HG03342 (cell line): ENCODE results near the gene RERE.
"Not testable (repeated sequence)": the region's sequence is repeated elsewhere in the genome, so short reads cannot be mapped to it uniquely, and the experiment has no call there.

Experiments
- ATAC-seq: cut with Tn5 transposase; IDR thresholded peaks from one replicate; pipeline ENCODE4 v1.9.1; 2021; ENCODE audit warnings: mild to moderate bottlenecking, moderate library complexity; ENCODE audit not compliant: unreplicated experiment

The RERE gene

DNA sequence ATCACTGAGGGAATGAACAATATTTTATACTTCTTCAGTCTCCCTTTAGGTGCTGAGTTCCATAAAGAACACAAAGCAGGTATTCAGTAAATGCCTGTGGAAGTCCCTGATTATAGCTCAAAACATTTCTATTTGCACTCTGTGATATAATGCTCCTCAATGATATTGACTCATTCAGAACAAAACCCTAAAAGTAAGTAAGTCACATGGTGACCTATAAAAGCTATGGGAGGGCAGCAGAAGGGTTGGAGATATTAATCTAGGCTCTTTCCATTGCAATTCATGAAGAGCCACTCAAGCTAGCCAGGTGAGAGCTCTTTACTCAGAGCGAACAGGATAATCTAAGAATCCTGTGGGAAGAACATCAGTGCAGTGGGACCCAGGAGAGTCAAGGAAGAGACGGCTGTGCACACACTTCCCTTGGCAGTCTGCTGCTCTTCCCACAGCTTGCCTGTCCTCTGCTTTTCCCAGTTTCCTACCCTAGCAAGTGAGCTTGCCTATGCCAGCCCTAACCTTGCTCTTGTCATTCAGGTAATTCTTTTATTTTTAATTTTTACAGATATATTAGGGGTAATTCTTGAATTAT is 197.4 kb downstream of the RERE start:
- not testable (repeated sequence) for ATAC-seq

DNA sequence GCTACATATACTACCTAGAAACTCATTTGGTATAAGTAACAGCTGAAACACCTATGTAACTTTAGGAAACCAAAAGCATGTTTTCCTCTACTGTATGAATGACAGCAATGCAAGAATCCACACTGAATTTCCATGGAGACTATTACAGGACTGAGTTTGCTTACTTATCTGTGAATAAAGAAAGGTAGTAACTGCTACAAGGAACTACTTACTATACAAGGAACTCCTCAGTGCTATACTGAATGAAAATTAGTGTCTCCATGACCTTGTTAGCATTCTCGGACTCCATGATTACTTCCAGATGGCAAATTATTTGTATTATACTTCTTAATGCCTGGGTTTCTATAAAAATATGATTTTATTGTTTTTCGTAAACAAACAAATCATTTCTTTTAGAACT is 198.0 kb downstream of the RERE start:
- not testable (repeated sequence) for ATAC-seq

DNA sequence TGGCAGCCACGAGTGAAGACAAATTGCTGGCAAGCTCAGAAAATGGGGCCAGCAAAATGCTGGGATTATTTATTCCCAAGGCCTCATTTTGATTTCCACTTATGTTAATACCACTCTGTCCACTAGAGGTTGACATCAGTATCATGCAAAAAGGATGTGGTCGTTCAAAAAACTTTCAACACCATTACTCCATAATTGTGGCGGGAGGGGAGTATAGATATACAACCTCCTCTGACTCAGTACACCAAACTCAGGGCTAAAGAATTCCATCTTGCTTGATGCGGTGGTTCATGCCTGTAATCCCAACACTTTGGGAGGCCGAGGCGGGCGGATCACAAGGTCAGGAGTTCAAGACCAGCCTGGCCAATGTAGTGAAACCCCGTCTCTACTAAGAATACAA is 200.6 kb downstream of the RERE start:
- not testable (repeated sequence) for ATAC-seq

DNA sequence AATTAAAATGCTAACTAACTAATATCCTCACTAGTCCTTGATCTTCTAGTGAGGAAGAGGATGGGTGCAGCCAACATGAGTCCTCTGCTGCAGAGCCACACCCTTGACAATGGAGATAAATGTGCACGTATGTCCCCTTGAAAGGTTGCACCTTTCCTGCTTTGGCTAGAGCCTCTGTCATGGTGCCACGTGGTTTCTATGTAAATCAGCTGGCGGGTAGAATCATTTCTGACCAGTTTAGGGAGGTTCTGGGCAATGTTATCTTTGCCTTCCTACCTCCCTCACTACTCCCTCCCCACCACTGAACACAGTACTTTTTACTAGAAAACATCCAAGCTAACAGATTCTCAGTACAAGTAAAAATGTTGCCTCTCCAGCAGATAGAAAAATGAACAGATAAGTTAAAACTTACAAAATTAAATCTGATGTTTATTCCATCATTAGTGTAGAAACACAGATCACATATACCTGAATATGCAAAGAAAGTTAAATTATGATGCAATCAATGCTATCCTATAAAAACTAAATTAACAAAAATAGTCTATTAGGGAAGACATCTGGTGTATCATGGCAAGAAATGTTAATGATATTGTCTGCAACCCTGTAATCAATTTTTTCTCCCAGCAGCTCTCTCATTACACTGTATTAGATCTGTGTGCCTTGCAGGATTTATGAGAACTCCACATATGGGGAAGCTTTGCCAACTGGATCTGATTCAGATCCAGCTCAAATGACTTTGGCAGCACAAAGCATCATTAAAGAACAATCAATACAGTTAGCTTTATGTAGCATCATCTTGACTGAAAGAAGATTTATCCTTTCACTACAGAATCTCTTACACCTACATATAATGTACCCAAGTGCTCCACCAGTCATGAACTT is 205.6 kb downstream of the RERE start:
- not testable (repeated sequence) for ATAC-seq

DNA sequence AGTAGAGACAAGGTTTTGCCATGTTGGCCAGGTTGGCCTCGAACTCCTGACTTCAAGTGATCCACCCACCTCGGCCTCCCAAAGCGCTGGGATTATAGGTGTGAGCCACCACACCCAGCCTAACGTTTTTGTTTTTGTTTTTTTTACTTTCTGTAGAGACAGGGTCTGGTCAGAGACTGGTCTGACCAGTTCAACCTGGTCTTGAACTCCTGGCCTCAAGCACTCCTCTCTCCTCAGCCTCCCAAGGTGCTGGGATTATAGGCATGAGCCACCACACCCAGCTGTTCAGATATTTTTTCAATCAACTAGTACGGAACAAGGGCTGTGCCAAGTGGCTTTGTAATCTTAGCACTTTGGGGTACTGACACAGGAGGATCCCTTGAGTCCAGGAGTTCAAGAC is 209.5 kb downstream of the RERE start:
- ATAC-seq = no peak

DNA sequence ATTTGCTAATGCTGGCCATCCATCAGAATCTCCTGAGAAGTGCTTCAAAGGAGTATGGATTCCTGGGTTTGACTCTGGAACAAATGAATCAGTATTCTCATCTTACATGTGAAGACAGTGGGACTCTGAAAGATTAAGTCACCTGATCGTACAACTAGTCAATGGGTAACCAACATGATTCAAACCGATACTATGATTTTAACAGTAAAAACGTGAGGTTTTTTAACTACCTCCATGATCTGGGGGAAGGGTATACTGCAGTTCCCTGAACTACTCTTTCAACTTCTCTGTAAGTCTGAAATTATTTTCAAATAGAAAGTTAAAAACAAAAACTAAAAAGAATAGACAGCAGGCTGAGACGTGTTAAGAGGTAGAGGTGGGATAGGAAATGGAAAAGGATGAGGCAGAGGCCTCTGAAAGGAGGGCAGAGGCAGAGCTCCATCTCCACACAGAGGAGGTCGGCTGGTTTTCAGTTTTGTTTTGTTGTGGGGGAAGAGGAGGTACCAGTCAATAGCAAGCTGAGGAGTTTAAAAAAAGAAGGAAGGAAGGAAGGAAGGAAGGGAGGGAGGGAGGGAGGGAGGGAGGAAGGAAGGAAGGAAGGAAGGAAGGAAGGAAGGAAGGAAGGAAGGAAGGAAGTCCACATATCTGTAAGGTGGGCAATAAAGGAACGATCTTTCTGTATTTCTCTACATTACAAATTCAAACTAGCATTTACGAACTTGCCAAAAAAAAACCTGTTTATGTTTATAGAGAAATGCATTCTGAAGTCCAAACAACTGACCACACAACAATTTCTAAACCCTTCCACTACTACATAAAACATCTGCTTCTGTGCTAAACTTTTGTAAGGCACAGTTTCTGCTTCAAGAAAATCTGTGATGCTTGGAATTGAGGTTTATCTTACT is 213.1 kb downstream of the RERE start:
- ATAC-seq = peak; percentile 83

DNA sequence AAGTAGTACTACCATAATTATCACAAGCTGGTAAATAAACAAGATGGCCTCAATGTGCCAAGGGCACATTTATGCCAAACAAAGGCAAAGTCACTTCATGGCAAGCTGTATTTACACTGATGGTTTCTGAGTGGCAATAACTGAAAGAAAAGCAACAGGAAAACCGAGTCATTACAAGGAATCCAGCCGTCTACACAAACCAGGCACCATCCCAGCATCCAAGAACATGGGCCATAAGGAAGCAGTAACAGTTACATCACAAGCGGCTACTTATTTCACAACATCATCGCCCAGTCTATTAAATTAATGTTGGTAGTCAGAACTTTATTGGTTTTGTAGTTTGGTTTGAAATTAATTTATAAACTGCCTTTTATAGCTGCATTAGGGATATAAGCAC is 214.2 kb downstream of the RERE start:
- ATAC-seq = no peak

DNA sequence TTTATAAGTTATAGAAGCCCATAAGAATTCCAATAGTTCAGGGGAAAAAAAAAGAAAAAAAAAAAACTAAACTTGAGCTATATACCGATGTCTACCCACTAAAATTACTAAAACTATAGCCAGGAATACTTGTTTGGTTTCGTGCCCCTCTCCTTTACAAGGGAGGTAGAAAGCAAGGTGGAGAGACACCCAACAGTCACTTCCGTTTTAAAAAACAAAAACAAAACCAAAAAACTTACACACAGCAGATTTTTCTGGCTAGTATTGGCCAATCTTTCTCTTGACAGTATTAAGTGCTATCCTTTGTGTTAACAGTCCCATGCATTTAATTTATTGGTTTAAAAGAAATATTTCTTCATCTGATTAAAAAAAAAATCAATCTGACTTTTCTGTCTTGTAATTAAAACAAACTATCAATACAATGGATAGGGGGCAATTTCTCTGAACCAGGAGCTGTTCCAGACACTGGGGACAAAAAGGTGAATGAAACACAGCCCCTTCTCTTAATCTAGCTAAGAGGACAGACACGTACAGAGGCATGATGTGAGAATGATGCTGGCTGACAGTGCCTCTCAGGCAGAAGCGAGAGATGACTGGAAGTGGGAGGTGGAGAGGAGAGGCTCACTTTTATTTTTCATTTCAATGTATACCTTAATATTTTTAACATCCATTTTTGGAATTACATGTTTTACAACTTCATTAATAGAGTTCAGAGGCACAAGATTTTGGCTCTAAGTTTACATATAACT is 214.8 kb downstream of the RERE start:
- ATAC-seq = no peak

DNA sequence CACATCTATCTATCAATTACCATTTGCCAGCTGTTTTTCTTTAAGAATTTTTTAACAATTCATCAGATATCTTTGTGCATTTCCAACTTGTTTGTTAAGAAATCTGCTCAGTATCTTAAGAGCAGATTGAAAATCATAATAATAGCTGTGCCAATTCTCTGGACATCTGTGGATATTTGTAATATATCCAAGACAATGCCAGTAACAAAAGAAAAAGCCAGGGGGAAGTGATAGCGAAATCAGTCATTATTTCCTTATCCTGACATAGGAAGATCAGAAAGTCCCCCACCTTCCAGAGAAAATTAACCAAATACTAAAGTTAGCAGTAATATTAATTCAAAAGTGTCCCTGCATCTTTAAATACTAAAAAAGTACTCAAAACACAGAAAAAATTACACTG is 217.1 kb downstream of the RERE start:
- no peak for ATAC-seq

DNA sequence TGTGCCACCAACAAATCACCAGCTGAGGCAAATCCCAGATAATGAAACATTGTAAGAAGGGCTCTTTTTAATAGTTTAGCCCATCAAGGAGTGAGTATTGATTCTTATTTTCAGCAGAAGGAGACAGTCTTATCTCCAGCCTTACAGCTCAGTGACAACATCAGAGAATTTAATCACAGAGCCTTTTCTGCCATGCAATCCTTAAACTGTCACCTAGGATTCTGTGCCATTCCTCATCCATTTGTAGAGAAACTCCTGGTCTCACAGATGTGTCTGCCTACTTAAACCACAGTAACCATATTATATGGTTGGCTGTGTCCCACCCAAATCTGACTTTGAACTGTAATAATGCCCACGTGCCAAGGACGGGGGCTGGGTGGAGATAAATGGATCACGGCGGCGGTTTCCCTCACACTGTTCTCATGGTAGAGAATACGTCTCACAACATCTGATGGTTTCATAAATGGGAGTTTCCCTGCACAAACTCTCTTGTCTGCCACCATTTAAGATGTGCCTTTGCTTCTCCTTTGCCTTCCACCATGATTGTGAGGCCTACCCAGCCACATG is 217.7 kb downstream of the RERE start:
- ATAC-seq = no peak

DNA sequence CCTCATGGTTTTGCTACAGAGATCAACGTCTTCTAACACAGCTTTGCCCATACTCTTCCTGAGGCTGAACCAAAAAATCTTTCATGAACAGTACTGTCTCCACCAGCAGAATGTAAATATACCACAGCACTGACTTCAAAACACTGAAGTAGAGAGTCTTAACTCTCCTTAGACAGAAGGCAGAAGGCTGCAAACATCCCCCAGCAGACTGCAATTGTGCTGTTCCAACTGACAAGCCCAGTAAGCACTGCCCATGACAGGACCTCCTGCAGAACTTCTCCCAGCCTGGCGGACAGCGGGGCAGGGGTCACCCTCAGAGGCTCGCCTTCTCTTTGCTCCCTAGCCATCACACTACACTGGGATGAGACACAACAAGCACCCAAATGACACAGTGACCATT is 218.7 kb downstream of the RERE start:
- ATAC-seq = no peak

DNA sequence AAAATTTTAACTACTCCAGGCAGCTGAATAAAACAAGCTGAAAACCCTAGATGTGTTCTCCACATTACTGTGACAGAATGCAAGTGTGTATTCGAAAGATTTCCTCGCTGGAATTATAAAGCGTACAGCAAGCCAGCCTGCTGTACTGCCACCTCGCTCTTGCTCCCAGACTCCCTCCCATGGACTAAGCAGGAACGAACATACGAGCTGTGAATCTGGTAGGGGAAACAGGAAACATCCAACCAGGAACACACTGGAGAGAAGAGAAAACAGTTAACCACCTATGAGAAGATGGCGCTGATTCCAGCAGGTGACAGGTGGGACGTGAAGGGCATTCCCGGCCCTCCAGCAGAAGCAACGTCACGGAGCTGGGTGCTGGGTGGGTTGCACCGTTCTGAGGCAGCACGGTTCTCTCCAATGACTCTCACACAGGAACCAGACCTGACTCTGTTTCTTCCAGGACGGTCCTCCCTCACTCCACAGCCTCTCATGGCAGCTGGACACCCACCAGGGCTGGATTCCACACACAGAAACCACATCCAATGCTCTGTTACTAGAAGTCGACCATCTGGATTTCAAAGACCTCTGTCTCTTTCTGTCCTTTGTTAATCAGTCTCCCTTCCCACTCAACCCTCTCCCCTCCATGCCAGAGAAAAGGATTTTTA is 219.2 kb downstream of the RERE start:
- no peak for ATAC-seq

DNA sequence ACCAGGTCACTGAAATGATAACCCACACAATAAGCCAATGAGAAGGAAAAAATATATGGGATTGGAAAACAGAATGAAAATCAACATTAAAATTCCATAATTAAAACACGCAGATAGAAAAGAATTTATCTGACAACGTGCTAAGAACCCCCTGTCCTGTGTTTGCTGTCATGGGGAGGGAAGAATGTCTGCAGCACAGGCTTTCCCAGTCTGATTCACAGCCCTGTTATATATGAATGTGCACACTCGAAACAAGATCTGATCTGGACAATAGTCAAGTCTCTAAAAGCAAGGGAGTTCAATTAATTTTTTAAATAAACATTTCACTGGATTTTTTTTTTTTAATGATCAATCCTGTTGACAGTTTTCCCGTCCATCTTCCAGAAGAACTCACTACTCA is 220.0 kb downstream of the RERE start:
- ATAC-seq = no peak

DNA sequence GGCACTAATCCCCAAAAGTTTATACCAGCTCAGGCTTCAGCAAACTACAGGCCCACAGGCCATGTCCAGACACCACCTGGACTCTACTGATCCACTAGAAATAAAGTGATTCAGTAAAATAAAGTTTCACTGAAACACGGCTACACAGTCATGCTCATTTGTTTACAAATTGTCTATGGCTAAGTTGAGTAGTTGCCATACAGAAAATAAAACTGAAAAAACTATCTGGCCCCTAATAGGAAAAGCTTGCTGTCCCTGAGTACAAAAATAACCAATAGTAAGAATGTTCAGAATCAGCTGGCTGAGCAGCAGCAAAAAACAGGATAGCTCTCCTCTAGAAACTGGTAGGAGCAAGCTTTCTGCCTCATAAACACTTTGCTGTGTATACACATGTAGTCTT is 221.5 kb downstream of the RERE start:
- peak; percentile 62 for ATAC-seq

DNA sequence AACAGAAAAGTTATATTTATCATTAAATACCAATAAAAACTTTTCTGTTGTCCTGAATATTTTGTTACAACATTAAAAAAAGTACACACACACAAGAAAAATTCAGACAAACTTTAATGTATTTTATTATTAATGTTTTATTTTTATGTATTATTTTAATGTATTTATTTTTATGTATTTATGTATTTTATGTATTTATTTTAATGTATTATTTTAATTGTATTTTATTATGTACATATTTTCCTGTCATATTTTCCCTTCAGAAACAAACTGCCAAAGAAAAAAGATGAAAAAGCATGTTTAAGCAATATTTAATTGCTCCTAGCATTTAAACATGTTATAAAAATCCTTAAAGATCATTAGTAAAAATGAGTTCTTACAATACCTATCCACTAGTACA is 222.1 kb downstream of the RERE start:
- ATAC-seq = no peak

DNA sequence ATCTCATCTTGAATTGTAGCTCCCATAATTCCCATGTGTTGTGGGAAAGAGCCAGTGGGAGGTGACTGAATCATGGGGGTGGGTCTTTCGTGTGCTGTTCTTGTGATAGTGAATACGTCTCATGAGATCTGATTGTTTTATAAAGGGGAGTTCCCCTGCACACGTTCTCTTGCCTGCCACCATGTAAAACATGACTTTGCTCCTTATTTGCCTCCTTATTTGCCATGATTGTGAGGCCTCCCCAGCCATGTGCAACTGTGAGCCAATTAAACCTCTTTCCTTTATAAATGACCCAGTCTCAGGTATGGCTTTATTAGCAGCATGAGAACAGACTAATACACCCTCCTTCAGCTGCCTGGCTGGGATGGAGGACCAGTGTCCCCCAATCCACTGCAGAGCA is 224.1 kb downstream of the RERE start:
- not testable (repeated sequence) for ATAC-seq

DNA sequence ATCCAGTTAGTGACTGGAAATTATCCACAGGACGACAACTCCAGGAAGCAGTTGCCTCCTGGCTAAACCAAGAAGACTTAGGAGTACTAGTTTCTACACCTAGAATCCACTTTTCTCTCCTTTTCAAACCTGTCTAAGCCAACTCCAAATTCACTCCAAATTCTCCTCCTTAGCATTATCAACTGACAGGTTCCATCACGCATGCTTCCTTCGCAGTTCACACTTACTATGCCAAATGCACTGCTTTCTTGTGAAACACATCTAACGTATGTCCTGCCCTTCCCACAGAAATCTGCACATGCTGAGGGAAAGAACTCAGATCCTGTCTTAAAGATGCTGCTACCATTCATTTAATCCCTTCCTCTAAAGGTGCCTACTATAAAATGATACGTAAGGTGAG is 225.9 kb downstream of the RERE start:
- ATAC-seq = no peak

DNA sequence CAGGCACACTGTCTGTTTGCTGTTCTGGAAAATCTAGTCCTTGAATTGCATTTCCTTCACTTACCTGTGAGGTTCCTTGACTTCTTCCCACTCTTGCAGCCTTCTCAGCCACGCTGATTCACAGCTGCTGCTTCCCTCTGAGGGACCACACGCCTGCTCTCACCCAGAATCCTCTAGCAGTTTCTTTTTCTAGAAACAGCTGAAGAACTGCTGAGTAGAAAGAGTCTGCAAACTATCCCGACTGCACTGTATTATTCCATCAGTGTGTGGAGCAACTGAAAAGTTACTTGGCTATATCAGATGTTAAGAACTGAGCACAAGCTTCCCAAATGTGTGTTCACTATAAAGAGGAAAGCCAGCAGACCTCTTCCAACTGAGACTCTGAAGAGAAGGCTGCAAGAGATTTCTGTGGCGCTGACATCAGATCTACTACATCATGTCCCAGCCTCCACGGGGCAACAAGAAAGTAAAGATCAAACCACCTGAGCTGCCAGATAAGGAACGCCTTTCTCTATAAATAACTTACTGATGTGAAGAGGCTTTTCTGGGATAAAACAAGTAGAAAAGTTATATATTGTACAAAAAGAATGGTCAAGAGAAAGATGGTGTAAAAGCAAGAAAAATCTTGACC is 226.6 kb downstream of the RERE start:
- ATAC-seq = no peak

DNA sequence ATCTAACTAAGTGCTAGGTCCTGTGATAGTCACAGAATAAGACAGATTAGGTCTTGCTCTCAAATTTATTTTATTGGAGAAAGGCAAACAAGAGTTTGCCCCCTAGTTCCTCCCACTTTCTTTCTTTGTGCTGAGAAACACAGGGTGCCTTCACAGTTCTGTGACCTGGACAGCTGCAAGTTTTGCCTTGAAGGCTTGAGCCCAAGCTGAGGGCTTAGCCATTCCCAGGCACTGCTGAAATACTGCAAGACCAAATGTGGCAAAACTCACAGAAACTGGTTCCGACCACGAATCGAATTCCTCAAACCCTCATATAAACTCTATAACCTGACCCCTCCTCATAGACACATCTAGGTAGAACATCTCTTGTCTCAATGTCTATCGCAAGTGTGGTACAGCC is 227.9 kb downstream of the RERE start:
- ATAC-seq = no peak

DNA sequence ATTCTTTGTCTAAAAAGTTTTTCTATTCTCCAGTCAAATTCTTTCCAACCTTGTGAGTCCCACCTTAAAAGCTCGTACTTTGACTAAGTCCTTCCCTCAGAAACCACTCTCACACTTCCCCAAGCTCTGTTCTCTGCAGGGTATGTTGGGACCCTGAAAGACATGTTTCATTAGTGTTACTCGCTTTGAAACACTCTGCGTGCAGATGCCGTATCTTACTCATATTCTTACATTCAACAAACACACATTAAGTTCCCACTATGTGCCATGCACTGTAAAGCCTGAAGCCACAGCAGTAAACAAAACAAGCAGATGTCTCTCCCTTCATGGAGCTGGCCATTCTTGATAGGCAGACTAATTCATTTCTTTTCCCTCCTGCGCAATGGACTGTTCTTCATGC is 229.7 kb downstream of the RERE start:
- ATAC-seq = no peak
